HepG2 (cell line): ENCODE data around the gene MCTS1.
"Not testable (repeated sequence)": the region's sequence is repeated elsewhere in the genome, so short reads cannot be mapped to it uniquely, and the experiment has no call there.

Experiments used
- DNMT1 ChIP-seq: sonication (generic); formaldehyde crosslinking; IDR thresholded peaks from 2 replicates; pipeline ENCODE4 v1.5.1; 2020; ENCODE audit warnings: mild to moderate bottlenecking, missing genetic modification reagents
- FOXK1 ChIP-seq: sonication (generic); formaldehyde crosslinking; IDR thresholded peaks from 2 replicates; pipeline ENCODE4 v1.4.0; 2020; ENCODE audit warnings: low read depth, missing genetic modification reagents, borderline replicate concordance
- MAX ChIP-seq: IDR thresholded peaks from 2 replicates; pipeline ENCODE4 v1.6.1; 2012; ENCODE audit warnings: inconsistent platforms
- NFYB ChIP-seq: sonication (generic); formaldehyde crosslinking; IDR thresholded peaks from 2 replicates; pipeline ENCODE4 v1.4.0; 2020; ENCODE audit warnings: missing genetic modification reagents
- SMARCC2 ChIP-seq: fragments of 450-650 bp; IDR thresholded peaks from 2 replicates; pipeline ENCODE4 v1.6.1; 2017; ENCODE audit warnings: antibody characterized with exemption, mild to moderate bottlenecking
- ZNF253 ChIP-seq: sonication (generic); formaldehyde crosslinking; IDR thresholded peaks from 2 replicates; pipeline ENCODE4 v1.8.0; 2022; ENCODE audit warnings: mild to moderate bottlenecking, missing genetic modification reagents, borderline replicate concordance
- ZNF841 ChIP-seq: sonication (generic); formaldehyde crosslinking; IDR thresholded peaks from 2 replicates; pipeline ENCODE4 v1.8.1; 2023; ENCODE audit warnings: missing genetic modification reagents, borderline replicate concordance
- ZSCAN22 ChIP-seq: sonication (generic); formaldehyde crosslinking; IDR thresholded peaks from 2 replicates; pipeline ENCODE4 v1.4.0; 2020; ENCODE audit warnings: mild to moderate bottlenecking, missing genetic modification reagents
- ZZZ3 ChIP-seq: sonication (generic); formaldehyde crosslinking; IDR thresholded peaks from 2 replicates; pipeline ENCODE4 v1.4.0; 2020; ENCODE audit warnings: missing genetic modification reagents, mild to moderate bottlenecking, borderline replicate concordance
- TF ChIP-seq, protein P1 (sequence below): sonication (generic); formaldehyde crosslinking; IDR thresholded peaks from 2 replicates; pipeline ENCODE4 v1.4.0; 2020; ENCODE audit warnings: low read depth, mild to moderate bottlenecking, missing genetic modification reagents
- TF ChIP-seq, protein P2 (sequence below): fragments of 450-650 bp; IDR thresholded peaks from 2 replicates; pipeline ENCODE4 v1.6.1; 2017; ENCODE audit warnings: mild to moderate bottlenecking

DNA sequence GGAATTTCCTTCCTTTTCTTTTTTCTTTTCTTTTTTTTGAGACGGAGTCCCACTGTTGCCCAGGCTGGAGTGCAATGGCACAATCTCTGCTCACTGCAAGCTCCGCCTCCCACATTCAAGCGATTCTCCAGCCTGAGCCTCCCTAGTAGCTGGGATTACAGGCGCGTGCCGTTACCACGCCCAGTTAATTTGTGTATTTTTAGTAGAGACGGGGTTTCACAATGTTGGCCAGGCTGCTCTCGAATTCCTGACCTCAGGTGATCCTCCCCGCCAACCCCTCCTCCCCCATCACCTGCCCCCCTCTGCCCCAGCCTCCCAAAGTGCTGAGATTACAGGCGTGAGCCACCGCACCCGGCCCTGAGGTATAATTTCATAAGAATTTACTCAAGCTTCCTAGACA lies 30.1 kb upstream of the MCTS1 start:
- TF ChIP-seq ZSCAN22; ZNF253 (CRISPR knock-in tag); SMARCC2; ZNF841 (CRISPR knock-in tag); NFYB (CRISPR knock-in tag); DNMT1; FOXK1 (CRISPR knock-in tag); ZZZ3 (CRISPR knock-in tag); MAX: not testable (repeated sequence)
- TF ChIP-seq, protein P1, sequence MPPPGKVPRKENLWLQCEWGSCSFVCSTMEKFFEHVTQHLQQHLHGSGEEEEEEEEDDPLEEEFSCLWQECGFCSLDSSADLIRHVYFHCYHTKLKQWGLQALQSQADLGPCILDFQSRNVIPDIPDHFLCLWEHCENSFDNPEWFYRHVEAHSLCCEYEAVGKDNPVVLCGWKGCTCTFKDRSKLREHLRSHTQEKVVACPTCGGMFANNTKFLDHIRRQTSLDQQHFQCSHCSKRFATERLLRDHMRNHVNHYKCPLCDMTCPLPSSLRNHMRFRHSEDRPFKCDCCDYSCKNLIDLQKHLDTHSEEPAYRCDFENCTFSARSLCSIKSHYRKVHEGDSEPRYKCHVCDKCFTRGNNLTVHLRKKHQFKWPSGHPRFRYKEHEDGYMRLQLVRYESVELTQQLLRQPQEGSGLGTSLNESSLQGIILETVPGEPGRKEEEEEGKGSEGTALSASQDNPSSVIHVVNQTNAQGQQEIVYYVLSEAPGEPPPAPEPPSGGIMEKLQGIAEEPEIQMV (CRISPR knock-in tag) = not testable (repeated sequence)
- TF ChIP-seq, protein P2, sequence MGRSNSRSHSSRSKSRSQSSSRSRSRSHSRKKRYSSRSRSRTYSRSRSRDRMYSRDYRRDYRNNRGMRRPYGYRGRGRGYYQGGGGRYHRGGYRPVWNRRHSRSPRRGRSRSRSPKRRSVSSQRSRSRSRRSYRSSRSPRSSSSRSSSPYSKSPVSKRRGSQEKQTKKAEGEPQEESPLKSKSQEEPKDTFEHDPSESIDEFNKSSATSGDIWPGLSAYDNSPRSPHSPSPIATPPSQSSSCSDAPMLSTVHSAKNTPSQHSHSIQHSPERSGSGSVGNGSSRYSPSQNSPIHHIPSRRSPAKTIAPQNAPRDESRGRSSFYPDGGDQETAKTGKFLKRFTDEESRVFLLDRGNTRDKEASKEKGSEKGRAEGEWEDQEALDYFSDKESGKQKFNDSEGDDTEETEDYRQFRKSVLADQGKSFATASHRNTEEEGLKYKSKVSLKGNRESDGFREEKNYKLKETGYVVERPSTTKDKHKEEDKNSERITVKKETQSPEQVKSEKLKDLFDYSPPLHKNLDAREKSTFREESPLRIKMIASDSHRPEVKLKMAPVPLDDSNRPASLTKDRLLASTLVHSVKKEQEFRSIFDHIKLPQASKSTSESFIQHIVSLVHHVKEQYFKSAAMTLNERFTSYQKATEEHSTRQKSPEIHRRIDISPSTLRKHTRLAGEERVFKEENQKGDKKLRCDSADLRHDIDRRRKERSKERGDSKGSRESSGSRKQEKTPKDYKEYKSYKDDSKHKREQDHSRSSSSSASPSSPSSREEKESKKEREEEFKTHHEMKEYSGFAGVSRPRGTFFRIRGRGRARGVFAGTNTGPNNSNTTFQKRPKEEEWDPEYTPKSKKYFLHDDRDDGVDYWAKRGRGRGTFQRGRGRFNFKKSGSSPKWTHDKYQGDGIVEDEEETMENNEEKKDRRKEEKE = not testable (repeated sequence)
